ENCODE measurements around the gene DOCK4.

DNA sequence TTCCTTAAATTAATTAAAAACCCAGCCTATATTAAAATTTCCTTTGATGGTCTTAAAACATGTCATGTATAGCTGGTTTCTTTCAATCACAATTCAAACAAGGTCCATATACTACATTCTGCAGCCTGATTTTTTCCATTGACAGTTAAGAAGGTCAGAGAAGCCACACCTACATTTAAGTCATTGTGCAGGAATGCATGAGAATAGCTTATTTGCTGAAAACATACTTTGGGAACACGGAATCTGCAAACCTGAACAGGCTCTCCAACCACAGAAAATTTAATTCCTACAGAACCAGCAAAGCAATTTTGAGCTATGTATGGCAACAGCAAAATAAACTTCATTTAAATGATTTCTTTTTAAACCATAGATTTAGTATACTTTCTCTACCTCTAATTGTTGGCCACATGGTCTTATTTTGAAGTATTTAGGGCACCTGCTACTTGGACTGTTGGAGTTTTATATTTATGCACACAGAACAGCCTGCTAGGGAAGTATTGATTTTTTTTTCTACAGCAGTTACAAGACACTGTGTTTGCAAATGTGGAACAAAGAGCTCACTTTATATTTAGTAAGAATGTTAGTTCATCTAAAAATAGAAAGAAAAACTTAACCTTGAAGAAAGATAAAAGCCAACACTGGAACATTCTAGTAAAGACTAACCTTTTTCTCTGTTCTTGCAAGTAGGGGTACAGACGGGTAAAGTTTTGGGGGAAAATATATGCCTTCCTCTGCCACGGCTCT, 403.0 kb downstream of the DOCK4 start:
- TF ChIP-seq, protein P1, sequence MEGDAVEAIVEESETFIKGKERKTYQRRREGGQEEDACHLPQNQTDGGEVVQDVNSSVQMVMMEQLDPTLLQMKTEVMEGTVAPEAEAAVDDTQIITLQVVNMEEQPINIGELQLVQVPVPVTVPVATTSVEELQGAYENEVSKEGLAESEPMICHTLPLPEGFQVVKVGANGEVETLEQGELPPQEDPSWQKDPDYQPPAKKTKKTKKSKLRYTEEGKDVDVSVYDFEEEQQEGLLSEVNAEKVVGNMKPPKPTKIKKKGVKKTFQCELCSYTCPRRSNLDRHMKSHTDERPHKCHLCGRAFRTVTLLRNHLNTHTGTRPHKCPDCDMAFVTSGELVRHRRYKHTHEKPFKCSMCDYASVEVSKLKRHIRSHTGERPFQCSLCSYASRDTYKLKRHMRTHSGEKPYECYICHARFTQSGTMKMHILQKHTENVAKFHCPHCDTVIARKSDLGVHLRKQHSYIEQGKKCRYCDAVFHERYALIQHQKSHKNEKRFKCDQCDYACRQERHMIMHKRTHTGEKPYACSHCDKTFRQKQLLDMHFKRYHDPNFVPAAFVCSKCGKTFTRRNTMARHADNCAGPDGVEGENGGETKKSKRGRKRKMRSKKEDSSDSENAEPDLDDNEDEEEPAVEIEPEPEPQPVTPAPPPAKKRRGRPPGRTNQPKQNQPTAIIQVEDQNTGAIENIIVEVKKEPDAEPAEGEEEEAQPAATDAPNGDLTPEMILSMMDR (IDR thresholded peaks at IDR 0.05), result no peak
- TF ChIP-seq POLR2A (IDR thresholded peaks at IDR 0.05), result no peak
- TF ChIP-seq POLR2AphosphoS5 (IDR thresholded peaks at IDR 0.05), result no peak
